NCI-H460 (cell line): Measurements from ENCODE around the gene FUT8. TPM values are rescaled to one million over a fixed set of nuclear protein-coding genes. Genes with fewer than 3 reads are reported as not detected.

Source experiments
- DNase-seq: peaks from one replicate; pipeline ENCODE4 v3.0.0-alpha.2; 2016; ENCODE audit warnings: low read depth; ENCODE audit errors: extremely low read depth
- polyA plus RNA-seq: library from polyadenylated mRNA; depleted of rRNA; stranded (reverse); fragments of >200 nt; gene quantifications from 2 replicates; pipeline ENCODE4 v1.2.3, GENCODE V29; 2014; cell fraction: nucleus; rRNA removed
- total RNA-seq: library from RNA; depleted of rRNA; stranded (reverse); fragments of >200 nt; shearing (Covaris generic); gene quantifications from 2 replicates; pipeline ENCODE4 v1.2.3, GENCODE V29; 2014; rRNA removed

FUT8 gene
- total RNA-seq: 17.2 and 18.6 TPM in 2 replicates
- 9.9 and 13.9 TPM in 2 replicates for polyA plus RNA-seq

DNA sequence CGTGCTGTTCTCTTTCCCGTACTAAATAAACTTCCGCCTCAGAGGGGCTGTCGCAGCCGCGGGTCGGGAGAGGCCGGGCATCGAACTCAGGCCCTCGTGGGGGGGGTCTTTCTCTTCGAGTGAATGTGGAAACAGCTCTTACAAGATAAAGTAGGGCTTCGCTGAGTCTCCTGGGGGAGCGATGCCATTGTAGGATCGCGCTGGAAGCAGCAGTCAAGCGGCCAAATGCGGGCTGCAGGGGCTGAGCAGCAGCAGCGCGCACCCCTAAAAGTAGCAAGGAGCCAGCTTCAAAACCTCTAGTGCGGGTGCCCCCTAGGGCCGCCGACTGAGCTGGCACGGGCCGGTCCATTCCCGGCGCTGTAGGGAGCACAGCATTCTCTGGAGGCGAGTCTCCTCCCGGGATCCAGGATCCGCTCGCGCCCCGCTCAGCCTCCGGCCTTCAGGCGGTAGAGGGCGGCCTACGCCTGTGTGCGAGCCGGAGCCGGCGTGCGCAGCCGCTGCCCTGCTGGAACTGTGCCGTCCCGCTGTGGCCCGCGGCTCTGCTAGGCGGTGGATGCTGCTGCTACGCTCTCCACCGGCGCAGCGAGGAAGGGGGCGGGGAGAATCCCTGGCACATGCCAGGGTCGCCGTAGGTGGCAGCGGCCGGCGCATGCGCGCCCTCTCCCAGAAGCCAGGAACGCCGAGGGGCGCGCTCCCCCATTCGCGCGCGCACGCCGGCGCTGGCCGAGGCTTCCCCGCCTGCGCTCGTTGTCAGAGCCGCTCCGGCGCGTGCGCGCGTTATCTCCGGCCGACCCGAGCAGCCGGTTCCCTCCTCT lies at the start of gene FUT8:
FUT8 (plus strand) TSS at position 699 of the 815 bp plus-strand sequence. CDS start 148,834 bp downstream, outside the sequence.
- DNase-seq: peak; percentile 94

DNA sequence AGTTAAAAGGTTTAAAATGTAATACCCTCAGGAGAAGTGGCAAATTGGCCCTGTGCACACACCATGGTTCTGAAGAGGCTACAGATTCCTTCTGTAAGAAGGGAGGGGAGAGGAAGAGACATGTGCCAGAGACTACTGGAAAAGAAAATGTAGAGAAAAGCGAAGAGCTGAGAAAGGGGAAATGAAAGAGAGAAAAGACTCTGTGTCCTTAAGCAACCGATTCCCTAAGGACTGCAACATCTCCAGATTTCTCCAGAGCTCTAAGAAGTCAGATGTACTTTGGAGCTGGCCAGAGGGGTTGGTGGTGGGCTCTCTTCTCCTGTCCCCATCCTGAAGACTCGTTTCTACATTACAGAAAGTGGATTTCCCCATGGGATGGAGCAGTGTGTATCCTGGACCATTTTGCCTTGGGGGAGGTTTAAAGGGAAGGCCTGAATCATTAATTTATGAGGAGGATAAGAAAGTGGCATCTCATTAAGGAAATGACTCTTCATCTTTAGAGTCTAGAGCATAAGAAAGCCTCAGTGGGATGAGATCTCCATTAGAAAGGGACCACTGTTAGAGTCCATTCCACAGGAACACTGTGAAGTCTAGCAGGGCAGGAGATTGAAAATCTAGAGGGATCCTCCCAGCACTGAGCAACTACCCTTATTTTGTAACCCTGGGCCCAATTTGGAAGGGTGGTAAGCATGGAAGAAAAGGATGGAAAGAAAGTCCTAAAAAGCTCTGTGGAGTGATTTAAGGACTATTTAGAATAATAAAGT lies 45.5 kb upstream of the FUT8 start:
- DNase-seq: no peak

DNA sequence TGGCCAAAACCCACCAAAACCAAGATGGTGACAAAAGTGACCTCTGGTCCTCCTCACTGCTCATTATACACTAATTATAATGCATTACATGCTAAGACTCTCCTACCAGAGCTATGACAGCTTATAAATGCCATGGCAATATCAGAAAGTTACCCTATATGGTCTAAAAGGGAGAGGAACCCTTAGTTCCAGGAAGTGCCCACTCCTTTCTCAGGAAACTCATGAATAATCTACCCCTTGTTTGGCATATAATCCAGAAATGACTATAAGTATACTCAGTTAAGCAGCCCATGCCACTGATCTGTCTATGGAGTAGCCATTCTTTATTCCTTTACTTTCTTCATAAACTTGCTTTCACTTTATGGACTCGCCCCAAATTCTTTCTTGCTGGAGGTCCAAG lies 43.0 kb upstream of the FUT8 start:
- DNase-seq: no peak

DNA sequence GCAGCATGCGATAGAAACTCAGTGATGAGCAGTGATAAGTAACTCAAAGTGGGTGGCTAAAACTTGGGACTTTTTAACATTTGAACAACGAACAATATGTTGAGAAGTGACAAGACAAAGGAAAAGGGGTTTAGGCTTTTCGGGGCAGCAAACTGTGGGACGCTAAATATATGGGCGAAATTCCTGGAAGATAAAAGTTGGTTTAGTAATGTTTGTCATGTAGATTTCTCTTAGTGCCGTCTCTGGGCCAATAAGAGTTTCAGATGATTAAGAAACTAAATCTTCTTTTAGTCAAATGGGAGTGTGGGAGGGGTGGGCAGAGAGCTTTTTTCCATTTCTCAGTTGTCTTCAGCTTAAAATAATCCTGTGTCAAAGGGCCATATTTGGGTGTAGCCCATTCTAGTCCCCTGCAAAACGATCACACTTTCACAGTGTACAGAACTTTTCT lies 41.7 kb upstream of the FUT8 start:
- no peak for DNase-seq

DNA sequence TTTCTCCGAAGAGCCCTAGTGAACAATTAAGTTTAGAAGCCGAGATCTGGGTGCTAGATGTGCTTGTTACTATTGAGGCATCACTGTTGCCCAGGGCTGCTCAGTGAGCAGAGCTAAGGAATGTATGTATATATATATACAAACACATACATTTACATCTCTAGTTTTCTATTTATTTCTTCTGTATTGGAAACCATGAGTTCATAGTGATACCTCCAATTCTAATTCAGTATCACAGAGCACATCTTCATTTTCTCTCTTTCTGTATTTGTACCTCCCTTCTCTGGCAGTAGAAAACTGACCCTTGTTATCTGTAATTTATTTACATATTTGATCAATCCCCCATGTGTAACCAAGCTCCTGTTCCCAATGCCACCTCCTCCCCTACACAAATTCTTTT lies 40.7 kb upstream of the FUT8 start:
- no peak for DNase-seq

DNA sequence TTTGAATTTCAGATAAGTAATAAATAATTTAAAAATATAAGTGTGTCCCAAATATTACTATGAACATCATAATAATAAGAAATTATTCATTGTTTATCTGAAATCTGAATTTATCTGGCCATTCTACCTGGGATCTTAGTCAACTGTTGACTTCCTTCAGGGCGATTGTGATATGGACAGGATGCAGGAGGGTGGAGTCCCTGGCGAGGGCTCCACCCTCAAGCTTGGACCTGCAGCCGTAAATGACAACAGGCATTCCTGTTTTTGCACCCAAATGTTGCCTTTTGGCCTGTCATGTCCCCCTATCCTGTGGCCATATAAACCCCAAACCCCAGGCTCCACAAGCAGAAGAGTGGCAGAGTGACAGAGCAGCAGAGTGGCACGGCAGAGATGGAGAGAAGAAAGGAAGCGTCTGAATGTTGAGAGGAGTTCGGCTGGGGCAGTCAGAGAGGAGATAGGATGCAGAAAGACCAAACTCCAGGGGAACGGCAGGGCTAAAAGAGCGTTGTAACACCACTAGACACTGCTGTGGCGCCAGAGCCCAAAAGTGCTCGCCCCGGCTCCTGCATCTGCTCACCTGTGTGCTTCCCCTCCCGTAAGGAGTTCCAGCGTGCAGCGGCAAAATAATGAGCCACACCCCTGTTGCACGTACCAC lies 39.4 kb upstream of the FUT8 start:
- DNase-seq: no peak

DNA sequence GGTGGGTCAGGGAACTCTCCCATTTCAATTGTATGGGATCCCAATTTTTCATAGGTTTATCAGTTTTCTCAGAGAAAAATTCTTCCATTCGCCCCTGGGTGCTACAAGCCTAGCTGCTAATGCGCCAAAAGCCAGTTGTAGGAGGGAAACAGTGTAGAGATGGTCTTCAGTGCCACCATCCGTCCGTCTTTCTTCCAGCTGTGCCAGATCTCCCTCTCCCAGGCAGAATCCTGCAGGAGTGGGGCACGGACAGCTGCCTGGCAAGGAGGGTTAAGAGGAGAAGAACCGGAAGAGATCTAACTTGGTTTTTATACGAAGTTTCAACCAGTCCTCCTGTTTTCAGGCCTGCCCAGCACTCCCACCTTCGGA lies 38.9 kb upstream of the FUT8 start:
- DNase-seq: no peak

DNA sequence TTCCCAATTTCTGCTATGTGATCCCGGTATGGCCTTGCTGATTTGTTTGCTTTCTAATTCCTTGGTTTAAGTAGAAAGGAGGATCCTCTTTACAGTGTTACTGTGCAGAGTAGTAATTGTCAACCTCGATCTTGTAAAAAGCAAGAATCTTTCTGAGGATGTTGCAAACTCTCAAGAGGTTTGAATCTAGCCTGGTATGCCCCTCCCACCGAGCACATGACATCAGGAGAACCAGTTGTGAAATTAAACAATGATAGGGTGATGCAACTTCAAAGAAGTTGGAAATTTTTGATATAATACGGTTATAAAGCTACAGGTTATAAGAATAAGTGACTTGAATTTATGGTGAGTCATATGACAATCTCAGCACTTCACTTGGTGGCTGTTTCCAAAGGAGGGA lies 35.0 kb upstream of the FUT8 start:
- DNase-seq: no peak

DNA sequence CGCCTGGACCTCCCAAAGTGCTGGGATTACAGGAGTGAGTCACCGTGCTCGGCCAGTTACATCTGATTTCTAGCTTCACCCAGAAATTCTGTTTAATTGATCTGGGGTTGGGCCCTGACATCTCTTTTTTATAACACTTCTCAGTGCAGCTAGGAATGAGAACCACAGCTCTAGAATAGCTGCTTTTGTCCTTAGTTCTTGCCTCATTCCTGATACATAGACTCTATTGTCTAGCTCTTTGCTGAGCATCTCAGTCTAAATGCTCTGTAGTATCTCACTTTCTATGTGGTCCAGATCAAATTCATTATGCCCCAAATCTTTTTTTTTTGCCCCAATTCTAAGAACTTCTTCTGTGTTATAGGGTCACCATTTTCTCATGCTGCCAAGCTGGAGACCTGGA lies 29.9 kb upstream of the FUT8 start:
- DNase-seq: no peak

DNA sequence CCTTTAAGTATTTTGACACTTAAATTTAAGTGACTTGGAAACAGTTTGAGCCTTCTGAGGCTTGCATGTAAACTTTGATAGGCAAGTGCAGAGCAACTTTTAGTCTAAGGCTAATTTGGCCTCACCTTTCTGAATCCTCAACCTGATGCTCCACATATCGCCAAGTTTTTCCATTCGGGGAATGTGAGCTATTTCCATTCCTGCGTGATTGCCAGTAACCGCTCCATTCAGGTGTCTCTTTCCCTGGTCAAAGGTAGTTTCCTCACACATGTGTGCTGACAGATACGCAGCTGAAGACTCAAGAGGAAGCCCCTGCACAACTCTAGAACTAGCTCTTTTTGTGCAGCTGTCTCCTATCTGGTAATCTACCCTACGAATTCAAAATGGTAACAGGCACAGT lies 25.4 kb upstream of the FUT8 start:
- DNase-seq: no peak

DNA sequence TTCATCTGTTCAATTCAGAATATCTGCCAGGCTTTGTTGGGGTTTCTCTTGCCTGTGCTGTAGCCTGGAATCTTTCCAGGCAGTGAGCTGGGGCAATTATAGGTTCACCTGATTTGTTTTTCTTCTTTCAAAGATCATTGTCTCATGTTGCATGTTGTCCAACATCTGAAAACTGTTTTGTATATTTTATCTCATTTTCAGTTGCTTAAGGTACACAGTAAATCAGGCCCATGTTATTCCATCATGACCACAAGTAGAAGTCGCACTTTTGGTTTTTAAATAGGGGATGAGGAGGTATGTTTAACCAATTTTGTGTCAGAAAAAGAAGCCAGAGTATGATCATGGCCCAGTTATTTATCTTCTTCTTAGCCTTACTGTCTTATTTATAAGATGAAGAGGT lies 24.9 kb upstream of the FUT8 start:
- DNase-seq: no peak

DNA sequence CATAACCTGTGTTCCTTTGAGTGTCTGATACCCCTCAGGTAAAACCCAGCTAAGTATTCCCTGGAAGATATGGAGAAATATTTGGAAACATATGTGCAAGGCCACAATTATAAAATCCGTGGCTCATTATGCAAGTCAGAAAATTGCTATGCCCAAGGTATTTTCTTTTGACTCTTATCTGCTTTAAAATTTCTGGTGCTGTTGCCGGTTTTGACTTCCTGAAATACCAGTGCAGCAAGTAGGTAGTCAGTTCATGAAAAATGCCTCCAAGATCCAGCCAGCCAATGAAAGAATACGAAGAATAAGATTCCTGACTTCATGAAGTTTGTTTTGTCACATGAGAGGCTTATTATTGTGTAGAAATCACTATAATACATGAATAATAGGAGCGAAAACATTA lies 20.2 kb upstream of the FUT8 start:
- no peak for DNase-seq

DNA sequence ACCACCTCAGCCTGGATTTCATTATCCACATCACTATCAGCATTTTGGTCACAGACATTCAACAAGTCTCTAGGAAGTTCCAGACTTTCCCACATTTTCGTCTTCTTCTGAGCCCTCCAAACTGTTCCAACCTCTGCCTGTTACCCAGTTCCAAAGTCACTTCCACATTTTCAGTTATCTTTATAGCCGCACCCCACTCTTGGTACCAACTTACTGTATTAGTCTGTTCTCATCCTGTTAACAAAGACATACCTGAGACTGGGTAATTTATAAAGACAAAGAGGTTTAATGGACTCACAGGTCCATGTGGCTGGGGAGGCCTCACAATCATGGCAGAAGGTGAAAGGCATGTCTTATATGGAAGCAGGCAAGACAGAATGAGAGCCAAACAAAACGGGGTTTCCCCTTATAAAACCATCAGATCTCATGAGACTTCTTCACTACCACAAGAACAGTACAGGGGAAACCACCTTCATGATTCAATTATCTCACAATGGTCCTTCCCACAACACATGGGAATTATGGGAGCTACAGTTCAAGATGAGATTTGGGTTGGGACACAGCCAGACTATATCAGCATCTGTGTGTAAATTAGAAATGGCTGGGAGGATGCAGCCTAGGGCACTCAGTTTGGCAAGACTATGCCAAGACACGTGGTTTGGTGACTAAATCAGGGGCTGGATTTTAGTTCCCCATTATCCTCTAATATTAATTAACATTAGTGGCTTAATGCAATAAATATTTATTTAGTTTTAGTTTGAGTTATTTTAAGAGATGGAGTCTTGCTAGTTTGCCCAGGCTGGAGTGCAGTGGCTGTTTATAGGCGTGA lies 16.2 kb upstream of the FUT8 start:
- DNase-seq: no peak

DNA sequence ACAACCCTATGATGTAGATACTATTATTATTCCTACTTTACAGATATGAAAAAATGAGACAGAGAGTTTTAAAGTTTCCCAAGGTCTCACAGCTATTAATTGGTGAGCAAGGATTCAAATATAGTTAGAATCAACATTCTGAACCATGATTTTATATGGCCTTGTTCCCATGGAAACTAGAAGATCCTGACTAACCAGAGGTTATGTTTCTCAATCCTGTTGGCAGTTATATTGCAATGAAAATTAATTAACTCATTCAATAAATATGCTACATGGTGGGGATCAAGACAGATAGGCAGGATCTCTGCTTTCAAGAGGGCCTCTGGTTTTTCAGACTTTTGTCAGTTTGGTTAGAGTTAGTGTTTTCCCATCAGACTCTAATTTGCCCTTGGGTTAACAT lies 9.3 kb upstream of the FUT8 start:
- no peak for DNase-seq

DNA sequence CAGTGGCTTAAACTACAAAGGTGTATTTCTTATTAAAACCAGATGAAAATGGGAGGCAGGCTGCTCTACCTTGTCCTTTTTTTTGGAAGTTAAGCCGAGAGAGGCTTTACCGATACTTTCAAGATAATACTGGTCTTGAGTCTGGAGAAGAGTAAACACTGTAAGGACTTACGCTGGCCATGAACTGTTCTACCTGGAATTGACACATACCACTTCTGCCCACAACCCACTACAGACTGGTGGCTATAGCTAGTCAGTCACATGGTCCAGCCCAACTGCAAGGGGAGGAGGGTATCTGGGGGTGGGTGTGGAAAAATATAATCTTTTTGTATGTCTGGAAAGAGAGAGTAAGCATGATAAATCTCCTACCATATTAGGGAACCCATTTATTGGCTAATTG lies 4.4 kb upstream of the FUT8 start:
- no peak for DNase-seq

DNA sequence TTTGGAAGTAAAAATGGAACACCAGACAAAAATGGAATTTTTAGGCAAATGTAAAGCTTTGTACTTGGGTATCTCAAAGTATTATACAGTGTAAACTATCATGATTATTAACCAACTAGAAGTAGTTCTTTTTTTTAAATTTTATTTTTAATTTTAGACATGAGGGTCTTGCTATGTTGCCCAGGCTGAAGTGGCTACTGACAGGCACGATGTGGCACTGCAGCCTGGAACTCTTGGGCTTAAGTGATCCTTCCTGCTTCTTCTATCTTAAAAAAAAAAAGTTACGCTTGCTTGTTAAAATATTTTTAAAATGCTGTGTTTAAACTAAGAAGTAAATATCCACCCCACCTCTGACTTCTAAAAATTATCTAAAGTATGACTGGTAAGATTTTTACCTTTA lies 1.9 kb upstream of the FUT8 start:
- DNase-seq: no peak

DNA sequence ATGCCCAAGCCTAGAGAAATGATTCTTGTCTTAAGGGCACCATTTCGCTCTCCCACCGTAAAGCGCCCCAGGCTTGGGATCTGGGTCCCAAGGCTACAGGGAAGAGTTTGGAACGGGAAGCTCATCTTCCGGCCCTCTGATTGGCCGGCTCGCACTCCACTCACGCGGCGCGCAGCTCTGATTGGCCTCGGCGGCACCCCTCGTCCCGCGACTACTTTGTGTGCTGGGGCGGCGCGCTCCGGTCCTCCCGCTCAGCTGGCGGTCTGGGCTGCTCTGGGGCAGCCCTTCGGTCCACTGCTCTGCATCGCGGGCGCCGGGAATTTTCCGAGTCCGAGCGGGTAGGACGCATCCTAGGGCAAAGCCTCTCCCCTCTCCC lies 886 bp upstream of the FUT8 start:
- DNase-seq: peak; percentile 92

DNA sequence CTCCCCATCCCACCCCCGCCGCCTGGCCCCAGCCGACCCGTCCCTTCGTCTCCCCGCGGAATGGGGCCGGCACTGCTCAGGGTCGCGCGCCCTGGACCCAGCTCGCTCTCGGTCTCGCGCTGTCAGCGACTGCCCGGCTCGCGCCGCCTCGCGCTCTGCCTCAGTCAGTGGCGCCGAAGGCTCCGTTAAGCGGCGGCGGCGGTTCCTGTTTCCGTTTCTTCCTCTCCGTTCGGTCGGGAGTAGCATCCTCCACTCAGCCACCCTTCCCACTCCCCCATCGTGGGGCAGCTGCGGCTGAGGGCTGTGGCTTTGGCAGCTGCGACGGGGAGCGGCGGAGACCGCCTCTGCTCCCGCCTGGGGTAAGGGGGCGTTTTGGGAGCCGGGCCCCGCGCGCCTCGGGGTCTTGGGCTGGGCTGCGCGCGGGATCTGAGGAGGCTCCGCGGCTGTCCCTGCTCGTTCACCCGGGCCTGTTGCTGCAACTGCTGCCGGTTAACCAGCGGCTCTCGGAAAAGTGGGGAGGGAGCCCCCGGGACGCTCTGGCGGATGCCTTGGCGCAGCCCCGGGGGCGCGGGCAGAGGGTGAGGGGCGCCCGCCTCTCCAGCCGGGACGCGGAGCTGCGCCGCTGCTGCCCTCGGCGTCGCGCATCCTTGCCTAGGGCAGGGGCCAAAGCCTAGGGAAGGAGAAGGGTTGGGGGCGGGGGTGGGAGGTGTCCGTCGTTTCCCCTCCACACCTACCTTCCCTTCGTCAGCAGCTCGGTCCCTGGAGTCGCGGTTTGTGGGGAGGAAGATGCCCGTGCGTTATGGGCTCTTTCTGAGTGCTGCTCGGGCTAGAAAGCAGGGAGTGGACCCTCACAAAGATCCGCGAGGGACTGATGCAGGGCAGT lies 567 bp downstream of the FUT8 start:
- DNase-seq: peak; percentile 55

DNA sequence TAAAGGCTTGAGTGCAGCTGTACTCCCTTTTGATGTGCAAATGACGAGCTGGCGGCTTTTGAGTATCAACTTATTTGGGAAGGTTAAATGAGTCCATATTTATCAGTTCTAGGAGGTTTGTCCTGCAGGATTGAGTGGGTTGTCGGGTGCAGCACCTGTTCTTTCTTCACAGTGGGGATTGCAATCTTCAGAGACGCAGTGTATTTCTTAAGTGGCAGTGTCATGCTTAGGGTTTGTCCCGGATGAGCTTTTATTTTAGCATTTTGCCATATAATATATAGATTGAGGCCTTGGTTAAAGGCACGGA lies 1.2 kb downstream of the FUT8 start:
- no peak for DNase-seq
